Stimulated activated CD4-positive, alpha-beta T cell treated with anti-CD3 and anti-CD28 coated beads, Interleukin-4, amount 100 ng/mL, for 1 hour (primary cell): Measurements from ENCODE around the gene IL1RAPL2.
"Not testable (repeated sequence)": the region's sequence is repeated elsewhere in the genome, so short reads cannot be mapped to it uniquely, and the experiment has no call there.

ENCODE experiments used
- DNase-seq: peaks from one replicate; pipeline ENCODE4 v3.0.0-alpha.2; 2020

IL1RAPL2 gene

DNA sequence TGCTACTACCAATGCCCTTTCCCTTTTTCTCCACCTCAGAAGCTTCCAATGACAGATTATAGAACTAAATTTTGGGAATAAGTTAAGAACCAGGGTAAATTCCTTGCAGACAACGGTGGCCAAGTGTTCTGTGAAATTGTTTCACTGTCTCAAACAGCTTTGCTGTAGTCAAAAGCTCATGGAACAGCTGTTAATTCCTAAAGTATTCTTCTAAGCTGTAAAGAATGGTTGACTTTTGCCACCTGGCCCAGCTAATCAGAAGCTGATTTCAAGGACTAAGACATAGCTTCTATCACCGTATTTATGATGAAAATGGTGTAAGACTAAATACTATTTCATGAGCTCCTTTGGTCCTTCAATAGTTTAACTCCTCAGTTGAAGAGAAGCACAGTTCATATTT lies 297.5 kb downstream of the IL1RAPL2 start:
- no peak for DNase-seq

DNA sequence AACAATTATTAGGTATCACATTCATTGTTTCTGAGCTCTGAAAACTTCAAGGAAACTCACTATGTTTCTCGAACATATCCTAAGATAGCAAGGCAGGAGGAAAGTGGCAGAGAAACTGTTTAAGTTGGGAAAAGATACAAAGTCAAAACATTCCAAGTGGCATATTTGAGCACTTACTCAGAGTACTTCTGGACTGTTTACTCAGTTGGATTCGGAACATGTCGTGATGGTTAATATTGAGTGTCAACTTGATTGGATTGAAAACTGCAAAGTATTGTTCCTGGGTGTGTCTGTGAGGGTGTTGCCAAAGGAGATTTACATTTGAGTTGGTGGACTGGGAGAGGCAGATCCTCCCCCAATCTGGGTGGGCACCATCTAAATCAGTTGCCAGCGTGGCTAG lies 298.3 kb downstream of the IL1RAPL2 start:
- no peak for DNase-seq

DNA sequence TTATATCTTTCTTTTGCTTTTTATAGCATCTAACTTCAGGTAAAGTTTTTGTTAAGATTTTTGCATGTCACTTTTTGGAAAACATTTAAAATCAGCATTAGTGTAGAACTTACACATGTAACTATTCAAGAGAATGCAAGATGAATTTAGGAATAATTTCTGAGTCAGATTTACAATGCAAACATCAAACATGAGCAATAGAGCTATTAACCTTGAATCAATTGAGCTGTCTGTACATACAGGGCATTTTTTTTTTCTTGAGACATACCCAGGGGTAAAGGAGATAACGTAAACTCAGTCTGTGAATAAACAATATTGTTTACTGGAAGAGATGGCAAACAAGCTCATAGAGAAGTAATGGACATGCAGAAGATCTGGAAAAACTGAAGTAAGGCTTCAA lies 311.5 kb downstream of the IL1RAPL2 start:
- DNase-seq, result no peak

- DNase-seq, result no peak
Measured at GRCh38 chrX:104902070-104902469, 336.1 kb downstream of the IL1RAPL2 start.

DNA sequence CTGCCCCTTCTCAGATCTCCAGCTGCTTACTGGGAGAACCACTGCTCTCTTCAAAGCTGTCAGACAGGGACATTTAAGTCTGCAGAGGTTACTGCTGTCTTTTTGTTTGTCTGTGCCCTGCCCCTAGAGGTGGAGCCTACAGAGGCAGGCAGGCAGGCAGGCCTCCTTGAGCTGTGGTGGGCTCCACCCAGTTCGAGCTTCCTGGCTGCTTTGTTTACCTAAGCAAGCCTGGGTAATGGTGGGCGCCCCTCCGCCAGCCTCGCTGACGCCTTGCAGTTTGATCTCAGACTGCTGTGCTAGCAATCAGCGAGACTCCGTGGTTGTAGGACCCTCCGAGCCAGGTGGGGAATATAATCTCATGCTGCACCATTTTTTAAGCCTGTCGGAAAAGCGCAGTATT lies 343.7 kb downstream of the IL1RAPL2 start:
- peak; percentile 3 for DNase-seq

DNA sequence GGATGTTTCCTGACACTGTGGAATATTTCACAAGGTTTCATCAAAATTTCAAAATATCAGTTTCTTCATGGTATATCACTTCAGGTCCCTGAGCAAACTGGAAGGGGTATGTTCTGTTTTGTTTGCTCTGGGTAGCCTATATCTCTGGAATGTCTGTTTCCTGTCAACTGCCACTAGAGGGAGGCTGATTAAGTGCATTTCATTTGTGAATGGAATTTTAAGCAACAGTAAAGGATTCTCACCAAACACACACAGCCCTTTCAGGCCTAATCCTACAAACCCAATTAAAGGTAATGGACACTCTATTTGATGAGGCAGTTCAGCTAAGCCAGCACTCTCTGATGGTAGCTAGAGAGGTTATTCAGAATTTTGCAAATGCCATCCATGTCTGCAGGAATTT lies 347.3 kb downstream of the IL1RAPL2 start:
- no peak for DNase-seq

DNA sequence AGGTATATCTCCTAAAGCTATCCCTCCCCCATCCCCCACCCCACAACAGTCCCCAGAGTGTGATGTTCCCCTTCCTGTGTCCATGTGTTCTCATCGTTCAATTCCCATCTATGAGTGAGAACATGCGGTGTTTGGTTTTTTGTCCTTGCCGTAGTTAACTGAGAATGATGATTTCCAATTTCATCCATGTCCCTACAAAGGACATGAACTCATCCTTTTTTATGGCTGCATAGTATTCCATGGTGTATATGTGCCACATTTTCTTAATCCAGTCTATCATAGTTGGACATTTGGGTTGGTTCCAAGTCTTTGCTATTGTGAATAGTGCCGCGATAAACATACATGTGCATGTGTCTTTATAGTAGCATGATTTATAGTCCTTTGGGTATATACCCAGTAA lies 348.7 kb downstream of the IL1RAPL2 start:
- not testable (repeated sequence) for DNase-seq

GRCh38 chrX:104918122-104918521 lies 352.1 kb downstream of the IL1RAPL2 start:
- DNase-seq, result no peak

GRCh38 chrX:104921584-104922205 lies 355.7 kb downstream of the IL1RAPL2 start:
- no peak for DNase-seq

DNA sequence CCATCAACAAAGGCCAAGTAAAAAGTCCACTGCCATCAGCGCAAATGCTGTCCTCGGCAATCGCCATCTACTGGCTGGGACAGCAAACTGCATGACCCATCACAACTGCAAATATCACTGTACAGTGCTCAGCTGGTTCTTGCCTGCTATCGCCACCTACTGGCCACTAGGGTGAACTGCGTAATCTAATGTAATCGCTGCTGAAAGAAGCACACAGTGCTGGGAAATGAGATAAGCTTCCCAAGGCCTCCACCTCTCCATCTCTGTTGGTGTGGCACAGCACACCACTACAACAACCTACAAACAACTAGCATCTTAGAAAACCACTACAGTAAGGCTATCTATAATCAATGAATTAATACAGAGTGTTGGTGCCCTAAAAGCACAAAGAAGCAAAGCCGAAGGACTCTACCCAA lies 356.2 kb downstream of the IL1RAPL2 start:
- peak; percentile 42 for DNase-seq

DNA sequence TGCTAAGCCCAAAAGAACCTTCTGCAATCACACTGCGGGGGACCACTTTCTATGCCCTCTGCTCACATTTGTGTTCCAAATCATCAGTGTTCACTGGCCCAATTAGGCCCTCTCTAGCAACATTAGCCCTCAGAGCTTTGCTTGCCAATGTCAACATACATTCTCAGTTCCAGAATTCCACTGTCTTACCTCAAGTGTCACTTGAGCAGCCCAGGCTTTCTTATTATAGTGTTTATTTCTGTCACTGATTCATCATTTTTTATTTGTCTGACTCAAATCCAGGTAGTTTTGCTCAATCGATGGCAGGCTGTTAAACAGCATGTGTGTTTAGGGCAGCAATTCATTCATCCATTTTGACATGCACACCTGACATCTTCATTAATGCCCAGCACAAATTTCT lies 363.3 kb downstream of the IL1RAPL2 start:
- DNase-seq, result no peak

- no peak for DNase-seq
Measured at GRCh38 chrX:104935581-104935980, 369.6 kb downstream of the IL1RAPL2 start.

- no peak for DNase-seq
Measured at GRCh38 chrX:104953251-104953650, 387.3 kb downstream of the IL1RAPL2 start.

DNA sequence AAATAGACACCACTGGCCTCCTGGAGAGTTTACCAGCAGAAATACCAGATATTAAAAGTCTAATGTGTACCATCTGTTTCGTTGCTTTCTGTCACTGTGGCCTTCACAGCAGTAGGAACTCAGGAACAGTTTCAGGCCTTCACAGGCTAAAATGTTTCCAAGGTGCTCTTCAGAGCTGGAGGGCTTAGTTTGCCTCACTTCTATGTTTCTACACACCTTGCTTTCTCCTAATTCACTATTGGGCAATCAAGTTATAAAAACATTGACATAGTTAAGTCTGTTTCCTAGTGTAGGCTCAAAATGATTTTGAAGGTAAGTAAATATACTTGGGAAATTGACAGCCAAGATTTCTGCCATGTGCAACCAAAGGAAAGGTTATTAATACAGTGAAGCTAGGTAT lies 395.9 kb downstream of the IL1RAPL2 start:
- no peak for DNase-seq

DNA sequence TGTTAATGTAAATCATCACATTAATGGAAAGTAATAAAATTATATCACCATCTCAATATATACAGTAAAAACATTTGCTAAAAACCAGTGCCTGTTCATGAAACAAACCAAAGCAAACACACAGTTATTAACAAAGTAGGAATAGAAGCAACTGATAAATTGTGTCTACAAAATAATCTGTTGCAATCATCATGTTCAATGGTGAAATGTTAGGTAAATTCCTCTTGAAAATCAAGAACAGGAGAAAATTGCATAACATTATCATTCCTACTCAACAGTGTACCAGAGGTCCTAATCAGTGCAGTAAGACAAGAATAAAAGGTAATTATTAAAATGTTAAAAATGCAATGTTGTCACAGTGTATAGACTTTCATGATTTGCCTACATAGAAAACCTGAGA lies 402.2 kb downstream of the IL1RAPL2 start:
- DNase-seq, result no peak

DNA sequence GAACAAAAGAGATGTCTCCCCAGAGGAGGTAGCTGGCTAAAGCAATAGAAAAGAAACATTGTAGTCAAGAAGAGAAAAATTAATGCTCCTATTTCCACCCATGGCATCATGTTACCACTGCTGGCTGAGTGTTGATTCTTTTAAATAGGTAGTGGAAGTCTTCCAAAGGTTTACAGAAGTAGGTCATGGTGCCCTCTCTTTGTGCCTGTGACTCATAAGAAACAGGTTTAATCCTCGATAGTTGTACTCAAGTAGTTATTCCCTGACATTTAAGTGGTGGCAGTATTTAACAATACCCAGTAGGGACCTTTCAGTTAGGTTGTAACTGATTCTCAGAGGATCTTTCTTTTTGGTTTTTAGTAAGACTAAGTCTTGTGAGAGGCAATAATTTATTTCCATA lies 406.7 kb downstream of the IL1RAPL2 start:
- DNase-seq, result no peak

- no peak for DNase-seq
Measured at GRCh38 chrX:104987063-104987462, 421.1 kb downstream of the IL1RAPL2 start.

- no peak for DNase-seq
Measured at GRCh38 chrX:104988038-104988437, 422.0 kb downstream of the IL1RAPL2 start.

DNA sequence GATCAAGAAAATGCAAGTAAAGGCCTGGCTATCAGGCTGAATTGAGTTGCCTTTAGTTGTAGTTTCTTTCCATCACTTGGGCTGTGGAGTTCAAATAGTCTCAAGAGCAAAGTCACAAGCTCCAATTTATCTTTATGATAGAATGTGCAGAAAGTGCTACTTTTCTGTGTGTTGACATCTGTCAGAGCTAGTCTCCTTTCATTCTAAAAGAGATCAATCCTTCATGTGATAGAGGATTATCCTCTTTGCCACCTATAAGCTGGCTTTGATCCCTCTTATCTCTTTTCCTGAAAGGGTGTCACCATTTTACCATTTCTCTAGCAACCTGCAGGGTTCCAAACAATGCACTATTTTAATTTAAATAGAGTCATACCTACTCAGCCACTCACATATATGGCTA lies 429.5 kb downstream of the IL1RAPL2 start:
- DNase-seq, result no peak

DNA sequence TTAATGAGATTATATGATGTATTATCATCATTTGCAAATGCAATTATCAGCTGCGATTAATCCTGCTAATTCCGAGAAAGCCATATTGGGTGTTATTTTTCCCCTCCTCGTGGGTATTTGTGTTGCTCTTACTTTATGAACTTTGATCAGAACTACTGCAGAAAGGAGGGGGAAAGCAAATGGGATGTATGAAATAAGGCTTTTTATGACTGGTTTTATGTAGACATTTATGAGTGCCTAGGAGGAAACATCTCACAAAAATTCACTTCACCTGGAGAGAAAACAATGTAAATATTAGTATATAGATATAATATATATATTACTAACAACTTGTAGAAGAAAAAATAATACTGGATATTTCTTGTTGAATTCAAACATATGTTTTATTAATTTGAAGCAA lies 440.1 kb downstream of the IL1RAPL2 start:
- no peak for DNase-seq

- DNase-seq, result no peak
Measured at GRCh38 chrX:105006996-105007395, 441.0 kb downstream of the IL1RAPL2 start.

DNA sequence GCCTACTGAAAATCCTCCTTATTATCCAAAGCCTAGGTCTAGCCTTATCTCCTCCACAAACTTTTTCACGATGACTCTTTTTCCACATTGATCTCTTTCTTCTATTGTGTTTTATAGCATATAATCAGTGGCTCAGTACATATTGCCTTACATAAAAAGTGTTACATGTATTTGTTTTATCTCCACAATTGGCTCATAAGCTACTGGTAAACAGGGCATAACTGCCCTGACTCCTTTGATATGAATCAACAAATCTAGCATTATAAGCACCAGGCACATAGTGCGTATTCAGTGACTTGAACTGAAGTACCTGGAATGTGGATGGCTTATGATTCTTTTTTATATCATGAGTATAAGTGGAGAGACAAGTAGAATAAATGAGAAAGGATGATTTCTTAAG lies 447.7 kb downstream of the IL1RAPL2 start:
- DNase-seq, result no peak

- DNase-seq, result no peak
Measured at GRCh38 chrX:105017641-105018040, 451.6 kb downstream of the IL1RAPL2 start.

- DNase-seq, result no peak
Measured at GRCh38 chrX:105018865-105019264, 452.9 kb downstream of the IL1RAPL2 start.

- not testable (repeated sequence) for DNase-seq
Measured at GRCh38 chrX:105028962-105029361, 463.0 kb downstream of the IL1RAPL2 start.
